Measurements from ENCODE around the gene ENOX1. TPM values are rescaled to one million over a fixed set of nuclear protein-coding genes. Genes with fewer than 3 reads are reported as not detected.

The ENOX1 gene
- total and polyA plus RNA-seq, 3 donors from 2014 or later, result 11.0 to 14.2 (median 11.5) TPM

GRCh38 chr13:43675577-43675976 is 111.2 kb downstream of the ENOX1 start:
- 82% methylated on average over 6 of the region's 6 CpGs for WGBS, 2 donors
- Histone ChIP-seq H3K4me3 (no peak overlapping the region), H3K36me3 (ENCODE audit: low read depth, missing control alignments) (no peaks in the 10 kb centered on the region), H3K27me3 (no peaks in the 10 kb centered on the region), H3K4me1 (no peaks in the 10 kb centered on the region), H3K27ac (no peak overlapping the region), H3K9me3 (no peaks in the 10 kb centered on the region)
- intact Hi-C loops (cut with DNase I; ENCODE audit: low total_unique reads), result no loop called here
- no peak for DNase-seq
- TF ChIP-seq POLR2A (IDR thresholded peaks at IDR 0.05) (no peak), CTCF (IDR thresholded peaks at IDR 0.05) (no peak)

GRCh38 chr13:43669964-43670363 is 116.8 kb downstream of the ENOX1 start:
- intact Hi-C loops (cut with DNase I; ENCODE audit: low total_unique reads), result no loop called here
- no peak for DNase-seq
- H3K9me3 ChIP-seq, result no peaks in the 10 kb centered on the region
- no peaks in the 10 kb centered on the region for H3K27me3 ChIP-seq
- no peak overlapping the region for H3K27ac ChIP-seq
- H3K4me1 ChIP-seq, result no peaks in the 10 kb centered on the region
- H3K4me3 ChIP-seq, result no peak overlapping the region
- 90 to 92% methylated on average over 3 of the region's 3 CpGs for WGBS, 2 donors
- no peaks in the 10 kb centered on the region for H3K36me3 ChIP-seq (ENCODE audit: low read depth, missing control alignments)
- TF ChIP-seq POLR2A (IDR thresholded peaks at IDR 0.05) (no peak), CTCF (IDR thresholded peaks at IDR 0.05) (no peak)

- Histone ChIP-seq H3K4me3 (no peak overlapping the region), H3K9me3 (no peaks in the 10 kb centered on the region), H3K36me3 (ENCODE audit: low read depth, missing control alignments) (no peaks in the 10 kb centered on the region), H3K4me1 (no peaks in the 10 kb centered on the region), H3K27ac (no peak overlapping the region), H3K27me3 (no peaks in the 10 kb centered on the region)
- TF ChIP-seq POLR2A (IDR thresholded peaks at IDR 0.05) (no peak), CTCF (IDR thresholded peaks at IDR 0.05) (no peak)
- DNase-seq, result no peak
- WGBS, 2 donors, result 79 to 80% methylated on average over 1 of the region's 1 CpG
- intact Hi-C loops (cut with DNase I; ENCODE audit: low total_unique reads), result no loop called here
Measured at GRCh38 chr13:43669101-43669500, 117.7 kb downstream of the ENOX1 start.

GRCh38 chr13:43666403-43666802 is 120.4 kb downstream of the ENOX1 start:
- Histone ChIP-seq H3K27me3 (no peaks in the 10 kb centered on the region), H3K27ac (no peak overlapping the region), H3K4me1 (no peaks in the 10 kb centered on the region), H3K36me3 (ENCODE audit: low read depth, missing control alignments) (no peaks in the 10 kb centered on the region), H3K9me3 (no peaks in the 10 kb centered on the region), H3K4me3 (no peak overlapping the region)
- WGBS, 2 donors, result 94 to 96% methylated on average over 2 of the region's 2 CpGs
- TF ChIP-seq POLR2A (IDR thresholded peaks at IDR 0.05) (no peak), CTCF (IDR thresholded peaks at IDR 0.05) (no peak)
- intact Hi-C loops (cut with DNase I; ENCODE audit: low total_unique reads), result no loop called here
- DNase-seq, result no peak

- WGBS, 2 donors, result 74 to 87% methylated on average over 6 of the region's 6 CpGs
- H3K4me3 ChIP-seq, result no peak overlapping the region
- no peaks in the 10 kb centered on the region for H3K27me3 ChIP-seq
- no peak for TF ChIP-seq CTCF (IDR thresholded peaks at IDR 0.05)
- TF ChIP-seq POLR2A (IDR thresholded peaks at IDR 0.05), result no peak
- H3K36me3 ChIP-seq (ENCODE audit: low read depth, missing control alignments), result no peaks in the 10 kb centered on the region
- no peak for DNase-seq
- no peak overlapping the region for H3K27ac ChIP-seq
- intact Hi-C loops (cut with DNase I; ENCODE audit: low total_unique reads), result no loop called here
- no peaks in the 10 kb centered on the region for H3K9me3 ChIP-seq
- H3K4me1 ChIP-seq, result no peaks in the 10 kb centered on the region
Measured at GRCh38 chr13:43665388-43665787, 121.4 kb downstream of the ENOX1 start.

All from testis (tissue), 3 donors.